Measurements from ENCODE around the gene PRDM15. TPM values are rescaled to one million over a fixed set of nuclear protein-coding genes. Genes with fewer than 3 reads are reported as not detected.

The PRDM15 gene
- total RNA-seq, 1 donor from 2014 or later: 5.4 TPM

DNA sequence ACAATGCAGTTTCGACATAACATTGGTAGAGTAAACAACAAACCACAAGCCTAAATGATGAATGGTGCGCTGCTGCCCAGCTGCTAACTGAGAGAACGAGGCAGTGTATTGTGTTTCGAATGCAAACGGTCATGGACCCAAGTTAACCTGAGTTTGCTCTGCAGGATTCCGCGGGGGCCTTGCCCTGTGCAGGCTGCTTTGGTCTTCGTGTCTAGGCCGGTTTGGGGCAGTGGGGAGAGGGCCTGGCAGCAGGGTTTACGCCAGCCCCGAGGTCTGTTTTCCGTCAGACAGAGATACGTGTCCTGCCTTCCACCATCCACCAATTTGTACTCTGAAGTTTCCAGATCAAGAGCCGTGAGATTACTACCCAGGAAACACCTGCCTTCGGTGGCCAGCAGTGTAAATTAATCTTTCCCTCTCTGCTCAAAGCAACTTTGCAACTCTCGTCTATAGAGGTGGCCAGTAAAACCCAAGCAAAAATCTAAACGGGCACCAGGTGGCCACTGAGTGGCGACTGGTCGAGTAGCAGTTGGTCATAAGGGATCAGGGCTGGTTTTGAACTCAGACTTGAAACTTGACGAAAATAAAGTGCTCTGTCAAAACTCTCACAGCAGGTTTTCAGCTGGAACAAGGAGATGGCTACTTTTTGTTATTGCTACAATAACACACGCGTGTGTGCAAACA is 6.3 kb upstream of the PRDM15 start:
- H3K4me3 ChIP-seq (ENCODE audit: low read depth, low read length): no peak overlapping the region
- no peaks in the 10 kb centered on the region for H3K27me3 ChIP-seq (ENCODE audit: control insufficient read depth, insufficient read depth, low read length)
- TF ChIP-seq, protein P1, sequence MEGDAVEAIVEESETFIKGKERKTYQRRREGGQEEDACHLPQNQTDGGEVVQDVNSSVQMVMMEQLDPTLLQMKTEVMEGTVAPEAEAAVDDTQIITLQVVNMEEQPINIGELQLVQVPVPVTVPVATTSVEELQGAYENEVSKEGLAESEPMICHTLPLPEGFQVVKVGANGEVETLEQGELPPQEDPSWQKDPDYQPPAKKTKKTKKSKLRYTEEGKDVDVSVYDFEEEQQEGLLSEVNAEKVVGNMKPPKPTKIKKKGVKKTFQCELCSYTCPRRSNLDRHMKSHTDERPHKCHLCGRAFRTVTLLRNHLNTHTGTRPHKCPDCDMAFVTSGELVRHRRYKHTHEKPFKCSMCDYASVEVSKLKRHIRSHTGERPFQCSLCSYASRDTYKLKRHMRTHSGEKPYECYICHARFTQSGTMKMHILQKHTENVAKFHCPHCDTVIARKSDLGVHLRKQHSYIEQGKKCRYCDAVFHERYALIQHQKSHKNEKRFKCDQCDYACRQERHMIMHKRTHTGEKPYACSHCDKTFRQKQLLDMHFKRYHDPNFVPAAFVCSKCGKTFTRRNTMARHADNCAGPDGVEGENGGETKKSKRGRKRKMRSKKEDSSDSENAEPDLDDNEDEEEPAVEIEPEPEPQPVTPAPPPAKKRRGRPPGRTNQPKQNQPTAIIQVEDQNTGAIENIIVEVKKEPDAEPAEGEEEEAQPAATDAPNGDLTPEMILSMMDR (IDR thresholded peaks at IDR 0.05; ENCODE audit: insufficient read depth, low read length, poor library complexity, severe bottlenecking): no peak
- no peak for DNase-seq (ENCODE audit: low read depth)
- H3K36me3 ChIP-seq (ENCODE audit: control insufficient read depth, insufficient read depth, low read length): no peaks in the 10 kb centered on the region

DNA sequence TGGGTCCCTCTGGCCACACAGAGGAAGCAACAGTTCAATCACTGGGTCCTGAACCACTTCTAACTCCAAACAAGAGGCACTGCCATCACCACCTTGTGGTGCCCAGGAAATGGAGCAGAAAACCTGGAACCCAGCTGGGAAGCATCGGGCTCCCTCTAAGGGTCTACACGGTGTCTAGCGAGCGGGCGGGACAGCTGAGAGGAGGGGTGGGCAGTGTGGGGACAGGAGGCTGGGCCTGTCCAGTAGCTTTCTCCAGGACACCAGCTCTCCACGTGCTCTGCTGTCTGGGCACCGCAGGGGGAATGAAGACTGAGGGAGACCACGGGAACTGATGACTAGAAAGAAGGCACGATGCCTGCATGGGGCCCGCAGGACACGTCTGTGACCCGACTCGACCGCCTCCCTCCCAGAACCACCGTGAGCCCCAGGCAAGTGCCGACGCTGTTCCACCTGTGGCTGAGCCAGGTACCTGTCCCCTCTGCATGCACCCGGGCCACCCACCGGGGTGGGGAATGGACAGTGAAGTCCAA is 5.4 kb upstream of the PRDM15 start:
- DNase-seq (ENCODE audit: low read depth): no peak
- TF ChIP-seq, protein P1 (IDR thresholded peaks at IDR 0.05; ENCODE audit: insufficient read depth, low read length, poor library complexity, severe bottlenecking): no peak

DNA sequence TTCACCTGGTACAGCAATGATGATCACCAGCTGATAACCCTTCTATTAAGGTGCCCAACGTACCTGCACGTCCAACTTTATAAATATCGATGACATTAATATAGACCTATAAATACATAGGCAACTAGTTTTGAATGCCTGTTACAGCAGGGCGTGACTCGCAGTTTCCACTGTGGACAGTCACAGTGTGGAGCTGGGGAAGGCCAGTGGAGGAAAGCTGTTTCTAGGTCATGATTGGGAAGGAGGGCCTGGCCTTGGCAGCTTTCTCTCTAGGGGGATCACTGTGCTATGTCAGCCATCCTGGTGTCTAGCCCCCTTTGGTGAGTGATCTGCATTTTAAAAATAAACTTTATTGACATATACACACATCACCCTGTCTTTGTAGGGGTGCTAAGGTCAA is 4.4 kb upstream of the PRDM15 start:
- no peak for DNase-seq (ENCODE audit: low read depth)
- no peak overlapping the region for H3K4me3 ChIP-seq (ENCODE audit: low read depth, low read length)
- TF ChIP-seq, protein P1 (IDR thresholded peaks at IDR 0.05; ENCODE audit: insufficient read depth, low read length, poor library complexity, severe bottlenecking): no peak
- no peaks in the 10 kb centered on the region for H3K27me3 ChIP-seq (ENCODE audit: control insufficient read depth, insufficient read depth, low read length)
- H3K36me3 ChIP-seq (ENCODE audit: control insufficient read depth, insufficient read depth, low read length): no peaks in the 10 kb centered on the region

More for the DNA sequence above, 5.4 kb upstream of the PRDM15 start:
- H3K27me3 ChIP-seq (ENCODE audit: control insufficient read depth, insufficient read depth, low read length): no peaks in the 10 kb centered on the region
- no peak overlapping the region for H3K4me3 ChIP-seq (ENCODE audit: low read depth, low read length)
- no peaks in the 10 kb centered on the region for H3K36me3 ChIP-seq (ENCODE audit: control insufficient read depth, insufficient read depth, low read length)

DNA sequence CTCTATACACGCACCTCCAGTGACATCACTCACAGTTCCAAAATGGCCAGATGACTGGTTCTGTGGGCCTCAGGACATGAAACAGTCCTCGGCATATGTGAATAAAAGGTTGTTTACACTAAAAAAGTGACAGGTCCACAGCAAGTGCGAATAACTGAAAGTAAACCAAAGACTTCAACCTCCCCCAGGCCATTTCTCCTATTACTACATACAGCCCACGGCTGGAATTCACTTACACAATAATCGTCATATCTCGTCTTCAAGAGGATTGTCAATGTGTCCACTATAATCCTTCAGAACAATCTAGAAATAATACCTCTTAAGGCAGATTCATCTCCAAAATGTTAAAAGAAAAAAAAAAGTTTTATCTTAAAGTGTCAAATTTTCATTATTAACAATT is 1.9 kb upstream of the PRDM15 start:
- H3K27me3 ChIP-seq (ENCODE audit: control insufficient read depth, insufficient read depth, low read length): no peaks in the 10 kb centered on the region
- no peak overlapping the region for H3K4me3 ChIP-seq (ENCODE audit: low read depth, low read length)
- DNase-seq (ENCODE audit: low read depth): no peak
- TF ChIP-seq, protein P1 (IDR thresholded peaks at IDR 0.05; ENCODE audit: insufficient read depth, low read length, poor library complexity, severe bottlenecking): no peak
- no peaks in the 10 kb centered on the region for H3K36me3 ChIP-seq (ENCODE audit: control insufficient read depth, insufficient read depth, low read length)

DNA sequence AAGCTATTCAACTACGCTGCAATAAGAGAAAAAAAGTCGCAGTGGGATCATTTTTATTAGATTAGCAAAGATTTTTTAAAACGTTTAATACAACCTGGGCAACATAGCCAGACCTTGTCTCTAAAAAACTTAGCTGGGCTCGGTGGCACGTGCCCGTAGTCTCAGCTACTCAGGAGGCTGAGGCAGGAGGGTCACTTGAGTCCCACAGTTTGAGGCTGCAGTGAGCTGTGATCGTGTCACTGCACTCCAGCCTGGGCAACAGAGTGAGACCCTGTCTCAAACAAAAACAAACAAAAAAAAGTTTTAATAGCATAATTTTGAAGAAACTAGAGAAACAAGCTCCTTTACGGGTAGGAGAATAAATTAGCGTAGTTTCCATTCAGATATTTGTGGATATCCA is 1.0 kb upstream of the PRDM15 start:
- no peak overlapping the region for H3K4me3 ChIP-seq (ENCODE audit: low read depth, low read length)
- no peaks in the 10 kb centered on the region for H3K36me3 ChIP-seq (ENCODE audit: control insufficient read depth, insufficient read depth, low read length)
- no peak for DNase-seq (ENCODE audit: low read depth)
- TF ChIP-seq, protein P1 (IDR thresholded peaks at IDR 0.05; ENCODE audit: insufficient read depth, low read length, poor library complexity, severe bottlenecking): no peak
- no peaks in the 10 kb centered on the region for H3K27me3 ChIP-seq (ENCODE audit: control insufficient read depth, insufficient read depth, low read length)

DNA sequence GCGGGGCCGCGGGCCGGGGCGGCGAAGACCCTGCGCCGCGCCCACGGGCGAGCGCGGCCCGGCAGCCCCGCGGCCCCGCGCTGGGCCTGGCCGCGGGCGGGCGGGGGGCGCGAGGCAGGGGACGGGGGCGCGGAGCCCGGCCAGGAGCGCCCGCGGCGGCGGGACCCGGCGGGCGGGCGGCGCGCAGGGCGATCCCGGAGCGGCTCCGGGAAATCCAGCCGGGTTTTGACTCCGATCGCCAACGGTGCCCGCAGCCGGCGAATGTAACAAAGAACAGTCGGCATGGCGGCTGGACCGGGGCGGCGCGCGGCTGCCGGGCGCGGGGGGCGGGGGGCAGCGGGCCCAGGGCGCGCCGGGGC is 334 bp downstream of the PRDM15 start:
- no peak for DNase-seq (ENCODE audit: low read depth)
- Histone ChIP-seq H3K4me3 (ENCODE audit: low read depth, low read length) (peak overlapping the region; percentile 88), H3K36me3 (ENCODE audit: control insufficient read depth, insufficient read depth, low read length) (no peaks in the 10 kb centered on the region), H3K27me3 (ENCODE audit: control insufficient read depth, insufficient read depth, low read length) (no peaks in the 10 kb centered on the region)
- TF ChIP-seq, protein P1 (IDR thresholded peaks at IDR 0.05; ENCODE audit: insufficient read depth, low read length, poor library complexity, severe bottlenecking): no peak

Measured in kidney epithelial cell (primary cell).